Measurements from ENCODE around the gene PFDN6. TPM values are rescaled to one million over a fixed set of nuclear protein-coding genes. Genes with fewer than 3 reads are reported as not detected.
"Not testable (repeated sequence)": the region's sequence is repeated elsewhere in the genome, so short reads cannot be mapped to it uniquely, and the experiment has no call there.

The PFDN6 gene
- total RNA-seq, 2 experiments from 2014 or later, result 63.5 to 65.0 TPM

DNA sequence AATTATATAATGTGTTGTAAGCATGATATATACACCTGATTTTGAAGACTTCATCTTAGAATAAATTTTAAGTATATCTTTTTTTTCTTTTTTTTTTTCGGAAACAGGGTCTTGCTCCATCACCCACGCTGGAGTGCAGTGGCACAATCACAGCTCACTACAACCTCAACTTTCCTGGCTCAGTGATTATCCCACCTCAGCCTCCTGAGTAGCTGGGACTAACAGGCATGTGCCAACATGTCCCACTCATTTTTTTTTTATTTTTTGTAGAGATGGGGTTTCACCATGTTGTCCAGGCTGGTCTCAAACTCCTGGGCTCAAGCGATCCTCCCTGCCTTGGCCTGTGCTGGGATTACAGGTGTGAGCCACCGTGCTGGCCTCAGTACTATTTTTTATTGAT lies 34.8 kb upstream of the PFDN6 start:
- H3K4me3 Mint-ChIP-seq, result no peak overlapping the region
- ChIA-PET POLR2A (interaction anchor here (1.0 to 1.3 kb wide), 2 partner anchors 16 to 46 kb away, joined by 3 to 4 read pairs; partner anchors contain the start of genes RING1 and VPS52), CTCF (interaction anchor here (0.5 kb wide), 1 partner anchor 520 kb away, joined by 4 read pairs; no protein-coding TSS in a partner anchor)
- no peaks in the 10 kb centered on the region for H3K9me3 Mint-ChIP-seq
- H3K36me3 Mint-ChIP-seq (ENCODE audit: low read depth), result peaks cover 47% of the 10 kb centered on the region
- no peak for DNase-seq
- no peak overlapping the region for H3K27ac Mint-ChIP-seq
- peaks cover 31% of the 10 kb centered on the region for H3K4me1 Mint-ChIP-seq
- H3K27me3 Mint-ChIP-seq, result no peaks in the 10 kb centered on the region

DNA sequence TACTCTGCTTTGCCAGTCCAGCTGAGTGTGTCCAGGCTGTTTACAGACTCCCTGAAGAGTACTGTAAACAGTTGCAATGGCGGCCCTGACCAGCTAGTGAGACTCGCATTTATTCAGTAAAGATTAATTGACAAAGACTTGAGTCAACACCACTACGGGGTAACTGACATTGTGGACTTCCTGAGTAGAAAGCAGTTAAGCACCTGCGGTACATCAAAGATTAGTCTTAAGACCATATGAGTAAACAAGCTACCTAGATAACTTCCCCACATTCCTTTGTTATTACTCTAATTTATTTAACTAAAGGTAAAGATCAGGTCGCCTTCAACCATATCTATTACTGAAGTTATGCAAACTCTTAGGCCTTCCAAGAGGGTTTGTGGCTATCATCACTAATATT lies 30.4 kb upstream of the PFDN6 start:
- DNase-seq, result no peak
- Mint-ChIP-seq H3K27me3 (no peaks in the 10 kb centered on the region), H3K4me1 (peaks cover 4% of the 10 kb centered on the region), H3K9me3 (no peaks in the 10 kb centered on the region), H3K27ac (no peak overlapping the region), H3K36me3 (ENCODE audit: low read depth) (peaks cover 56% of the 10 kb centered on the region), H3K4me3 (no peak overlapping the region)
- ChIA-PET CTCF (interaction anchor here (1.5 kb wide), 1 partner anchor 27 kb away, joined by 3 read pairs; no protein-coding TSS in a partner anchor), POLR2A (interaction anchor here (0.8 kb wide), 1 partner anchor 13 kb away, joined by 4 read pairs; the partner anchor contains the start of genes RPS18 and VPS52)

DNA sequence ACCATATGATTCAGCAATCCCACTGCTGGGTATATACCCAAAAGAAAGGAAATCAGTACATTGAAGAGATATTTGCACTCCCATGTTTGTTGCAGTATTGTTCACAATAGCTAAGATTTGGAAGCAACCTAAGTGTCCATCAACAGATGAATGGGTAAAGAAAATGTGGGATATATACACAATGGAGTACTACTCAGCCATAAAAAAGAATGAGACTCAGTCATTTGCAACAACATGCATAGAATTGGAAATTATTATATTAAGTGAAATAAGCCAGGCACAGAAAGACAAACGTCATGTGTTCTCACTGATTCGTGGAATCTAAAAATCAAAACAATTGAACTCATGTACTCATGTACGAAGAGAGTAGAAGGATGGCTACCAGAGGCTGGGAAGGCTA lies 26.9 kb upstream of the PFDN6 start:
- CTCF ChIA-PET, result interaction anchor here (2.8 kb wide), 1 partner anchor 13 kb away, joined by 13 read pairs; no protein-coding TSS in a partner anchor
- H3K9me3 Mint-ChIP-seq, H3K27me3 Mint-ChIP-seq, H3K27ac Mint-ChIP-seq, DNase-seq, H3K4me3 Mint-ChIP-seq, POLR2A ChIA-PET, H3K4me1 Mint-ChIP-seq: not testable (repeated sequence)
- peaks cover 76% of the 10 kb centered on the region for H3K36me3 Mint-ChIP-seq (ENCODE audit: low read depth)

DNA sequence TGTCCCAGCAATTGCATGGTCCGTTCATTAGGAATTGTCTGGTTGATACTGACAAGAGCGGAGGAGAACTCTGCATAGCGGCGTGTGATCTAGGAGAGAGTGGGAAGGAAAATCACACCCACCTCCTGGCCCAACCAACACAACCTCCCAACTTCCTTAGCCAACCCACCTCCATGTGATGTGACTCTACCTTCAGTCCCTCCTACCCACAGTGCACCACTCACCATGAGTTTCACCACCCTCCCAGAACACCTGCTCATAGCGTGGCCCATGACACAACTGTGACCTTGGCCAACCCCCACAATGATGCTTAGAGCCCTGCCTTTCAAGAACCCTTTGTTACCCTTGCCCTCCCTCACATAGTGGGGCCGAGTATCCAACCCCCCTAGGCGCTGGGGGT lies 25.4 kb upstream of the PFDN6 start:
- no peaks in the 10 kb centered on the region for H3K9me3 Mint-ChIP-seq
- H3K4me1 Mint-ChIP-seq, result peaks cover 11% of the 10 kb centered on the region
- no peaks in the 10 kb centered on the region for H3K27me3 Mint-ChIP-seq
- no peak overlapping the region for H3K27ac Mint-ChIP-seq
- H3K4me3 Mint-ChIP-seq, result no peak overlapping the region
- H3K36me3 Mint-ChIP-seq (ENCODE audit: low read depth), result peaks cover 82% of the 10 kb centered on the region
- CTCF ChIA-PET, result no interaction called here
- no peak for DNase-seq
- POLR2A ChIA-PET, result interaction anchor here (0.6 to 1.6 kb wide), 3 partner anchors 8 to 35 kb away, joined by 3 to 7 read pairs (median 3); partner anchors contain the start of genes B3GALT4, RPS18 and VPS52

DNA sequence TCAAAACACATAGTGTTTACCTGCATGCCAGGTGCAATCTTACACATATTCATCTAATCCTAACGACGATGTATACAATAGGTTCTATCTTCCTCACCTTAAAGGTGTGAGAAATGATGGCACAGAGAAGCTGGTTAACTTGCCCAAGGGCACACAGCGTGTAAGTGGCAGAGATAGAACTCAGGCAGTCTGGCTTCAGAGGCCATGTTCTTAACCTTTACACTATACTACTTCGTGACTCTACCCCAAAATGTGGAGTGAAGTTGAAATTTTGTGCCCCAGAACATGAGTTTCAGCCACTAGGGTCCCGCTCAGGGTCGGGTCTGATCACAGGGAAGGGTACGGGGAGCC lies 18.3 kb upstream of the PFDN6 start:
- H3K27me3 Mint-ChIP-seq, result no peaks in the 10 kb centered on the region
- H3K4me1 Mint-ChIP-seq, result peaks cover 58% of the 10 kb centered on the region

DNA sequence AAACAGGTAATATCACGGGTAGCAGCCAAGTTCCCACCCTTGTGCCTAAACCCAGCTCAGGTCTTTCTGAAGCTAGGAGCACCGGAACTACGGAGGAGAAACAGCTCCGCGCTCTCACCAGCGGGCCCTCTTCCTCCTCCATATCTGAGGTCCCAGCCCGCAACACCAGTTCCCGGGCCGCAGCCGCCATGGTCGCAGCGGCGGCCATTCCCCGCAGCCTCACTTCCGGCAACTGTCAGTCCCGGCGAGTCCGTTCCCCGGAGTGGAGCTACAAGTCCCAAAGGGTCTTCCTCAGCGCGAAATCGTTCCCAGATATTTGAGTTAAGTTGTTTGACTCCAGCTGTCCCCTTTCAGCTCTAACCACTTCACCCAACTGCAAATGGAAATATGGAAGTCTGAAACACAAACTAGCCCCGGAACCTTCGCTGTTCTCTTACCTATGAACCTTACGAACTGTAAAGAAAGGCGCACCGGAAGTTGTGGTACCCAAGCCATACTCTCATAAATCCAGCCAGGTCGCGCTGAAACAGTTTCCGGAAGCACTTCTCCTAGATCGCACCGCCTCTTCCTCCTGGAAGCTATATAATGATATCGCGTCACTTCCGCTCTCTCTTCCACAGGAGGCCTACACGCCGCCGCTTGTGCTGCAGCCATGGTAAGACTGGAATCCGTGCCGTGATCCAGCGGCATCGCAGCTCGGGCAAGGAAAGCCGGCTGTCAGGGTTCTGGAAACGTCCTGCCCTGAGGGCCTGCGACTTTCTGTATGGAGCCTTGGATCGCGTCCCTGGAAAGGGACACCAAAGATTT lies 17.7 kb upstream of the PFDN6 start, which contains the start of the genes RPS18 and VPS52:
Gene RPS18, plus strand, starts transcription at position 608 of the 807 bp plus-strand sequence. Its CDS starts 45 bp downstream, at position 653.
Gene VPS52, minus strand, starts transcription at position 409 of the 807 bp plus-strand sequence. Its CDS starts 201 bp downstream, at position 208.
- Mint-ChIP-seq H3K36me3 (ENCODE audit: low read depth) (peaks cover 86% of the 10 kb centered on the region), H3K4me3 (peak within 1 kb of the TSS; percentile 92), H3K27ac (peak within 1 kb of the TSS; percentile 99), H3K27me3 (no peaks in the 10 kb centered on the region), H3K9me3 (no peaks in the 10 kb centered on the region), H3K4me1 (peaks cover 64% of the 10 kb centered on the region)
- DNase-seq, result peak; percentile 93
- ChIA-PET CTCF (interaction anchor here (0.8 to 2.2 kb wide), 12 partner anchors 11 to 440 kb away, joined by 3 to 27 read pairs (median 4); partner anchors contain the start of genes HSD17B8, PFDN6, RING1 and UQCC2), POLR2A (interaction anchor here (0.6 to 4.2 kb wide), 40 partner anchors 8 to 1313 kb away, joined by 3 to 76 read pairs (median 5); partner anchors contain the start of genes BRD2, CUTA, NELFE and PFDN6)

More for the DNA sequence above, 18.3 kb upstream of the PFDN6 start:
- Mint-ChIP-seq H3K36me3 (ENCODE audit: low read depth) (peaks cover 86% of the 10 kb centered on the region), H3K4me3 (peak overlapping the region; percentile 92), H3K27ac (peak overlapping the region; percentile 99), H3K9me3 (no peaks in the 10 kb centered on the region)
- CTCF ChIA-PET, result interaction anchor here (0.8 to 2.2 kb wide), 10 partner anchors 11 to 440 kb away, joined by 3 to 27 read pairs (median 4); partner anchors contain the start of genes HSD17B8, PFDN6, RING1 and UQCC2
- DNase-seq, result no peak
- POLR2A ChIA-PET, result interaction anchor here (0.7 to 4.2 kb wide), 37 partner anchors 8 to 1312 kb away, joined by 3 to 76 read pairs (median 5); partner anchors contain the start of genes BRD2, CUTA, NELFE and PFDN6

DNA sequence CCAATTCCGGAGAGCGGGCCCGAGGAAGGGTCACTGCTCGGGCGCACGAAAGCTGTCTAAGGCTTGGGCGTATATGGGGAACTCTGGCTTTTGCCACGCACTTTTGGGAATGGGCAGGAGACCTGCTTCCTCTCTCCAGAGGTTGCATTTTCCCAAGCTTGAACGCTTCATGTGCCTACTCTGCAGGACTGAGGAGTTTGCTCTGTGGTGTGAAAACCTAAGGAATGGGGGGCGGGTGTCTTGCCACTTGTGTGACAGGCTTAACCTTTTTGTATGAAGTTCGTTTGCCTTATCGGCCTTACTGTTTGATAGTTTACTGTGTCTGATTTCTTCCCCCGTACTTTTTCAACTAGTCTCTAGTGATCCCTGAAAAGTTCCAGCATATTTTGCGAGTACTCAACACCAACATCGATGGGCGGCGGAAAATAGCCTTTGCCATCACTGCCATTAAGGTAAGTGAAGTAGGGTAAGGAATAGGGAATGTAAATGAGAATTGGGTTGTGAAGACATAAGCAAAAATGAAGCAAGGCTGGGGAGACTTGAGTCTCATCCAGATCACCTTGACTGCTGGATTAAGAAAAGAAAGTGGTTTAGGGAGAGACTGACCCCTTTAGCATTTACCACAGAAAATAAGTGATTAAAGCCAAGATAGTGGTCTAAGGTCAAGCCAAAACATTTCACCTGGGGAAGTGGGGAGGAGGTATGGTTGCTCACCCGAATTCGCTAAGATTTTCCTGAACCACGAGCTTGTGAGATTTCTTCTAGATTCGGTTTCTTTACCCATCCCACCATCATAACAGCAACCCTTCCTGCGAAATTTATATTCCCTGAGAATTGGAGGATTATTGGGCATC lies 16.9 kb upstream of the PFDN6 start:
- H3K36me3 Mint-ChIP-seq (ENCODE audit: low read depth), result peaks cover 84% of the 10 kb centered on the region
- CTCF ChIA-PET, result interaction anchor here (1.3 to 2.2 kb wide), 7 partner anchors 17 to 301 kb away, joined by 3 to 27 read pairs (median 6); partner anchors contain the start of genes HSD17B8, PFDN6, RING1 and WDR46
- H3K27ac Mint-ChIP-seq, result peak overlapping the region; percentile 99
- no peak for DNase-seq
- no peaks in the 10 kb centered on the region for H3K27me3 Mint-ChIP-seq
- H3K9me3 Mint-ChIP-seq, result no peaks in the 10 kb centered on the region
- peak overlapping the region; percentile 92 for H3K4me3 Mint-ChIP-seq
- H3K4me1 Mint-ChIP-seq, result peaks cover 65% of the 10 kb centered on the region
- POLR2A ChIA-PET, result interaction anchor here (0.7 to 4.2 kb wide), 32 partner anchors 9 to 1082 kb away, joined by 3 to 76 read pairs (median 6); partner anchors contain the start of genes BAK1, BRD2, CUTA and PFDN6

DNA sequence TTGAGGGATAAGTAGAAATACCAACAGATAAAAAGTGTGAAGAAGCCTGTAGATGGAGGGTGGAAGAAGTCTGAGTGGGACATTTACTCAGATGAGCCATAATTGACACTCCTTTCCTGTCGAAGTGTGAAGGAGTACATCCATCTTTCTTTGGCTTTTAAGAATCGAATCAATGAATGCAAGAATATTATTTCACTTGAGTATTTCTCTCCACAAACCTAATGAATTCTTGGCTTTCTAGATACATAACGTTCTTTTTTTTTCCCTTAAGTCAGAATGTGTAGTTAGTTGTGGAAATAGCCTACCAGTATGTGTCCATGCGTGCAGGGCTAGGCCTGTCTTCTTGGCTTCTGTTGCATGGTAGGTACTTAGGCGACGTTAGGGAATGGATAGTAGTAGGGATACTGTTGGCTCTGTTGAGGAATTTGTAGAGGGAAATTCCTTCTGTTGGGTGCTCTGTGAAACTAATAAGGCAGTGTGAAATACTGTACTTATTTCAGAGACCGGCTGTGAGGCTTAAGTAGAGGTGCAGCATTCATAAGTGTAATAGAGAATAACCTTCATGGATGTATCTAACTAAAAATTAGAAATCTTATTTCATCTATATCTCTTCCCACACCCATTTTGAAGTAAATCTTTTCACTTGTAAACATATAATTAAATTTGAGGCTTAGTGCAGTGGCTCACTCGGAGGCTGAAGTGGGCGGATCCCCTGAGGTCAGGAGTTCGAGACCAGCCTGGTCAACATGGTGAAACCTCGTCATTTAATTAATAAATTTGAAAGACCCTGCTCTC lies 16.1 kb upstream of the PFDN6 start:
- Mint-ChIP-seq H3K27ac (peak overlapping the region; percentile 99), H3K36me3 (ENCODE audit: low read depth) (peaks cover 84% of the 10 kb centered on the region), H3K27me3 (no peaks in the 10 kb centered on the region), H3K4me1 (peaks cover 69% of the 10 kb centered on the region), H3K4me3 (peak overlapping the region; percentile 92), H3K9me3 (no peaks in the 10 kb centered on the region)
- POLR2A ChIA-PET, result interaction anchor here (0.6 to 4.2 kb wide), 13 partner anchors 8 to 429 kb away, joined by 3 to 76 read pairs (median 14); partner anchors contain the start of genes BAK1, CUTA, PFDN6 and PSMB8
- CTCF ChIA-PET, result interaction anchor here (1.9 kb wide), 1 partner anchor 26 kb away, joined by 10 read pairs; no protein-coding TSS in a partner anchor
- no peak for DNase-seq

DNA sequence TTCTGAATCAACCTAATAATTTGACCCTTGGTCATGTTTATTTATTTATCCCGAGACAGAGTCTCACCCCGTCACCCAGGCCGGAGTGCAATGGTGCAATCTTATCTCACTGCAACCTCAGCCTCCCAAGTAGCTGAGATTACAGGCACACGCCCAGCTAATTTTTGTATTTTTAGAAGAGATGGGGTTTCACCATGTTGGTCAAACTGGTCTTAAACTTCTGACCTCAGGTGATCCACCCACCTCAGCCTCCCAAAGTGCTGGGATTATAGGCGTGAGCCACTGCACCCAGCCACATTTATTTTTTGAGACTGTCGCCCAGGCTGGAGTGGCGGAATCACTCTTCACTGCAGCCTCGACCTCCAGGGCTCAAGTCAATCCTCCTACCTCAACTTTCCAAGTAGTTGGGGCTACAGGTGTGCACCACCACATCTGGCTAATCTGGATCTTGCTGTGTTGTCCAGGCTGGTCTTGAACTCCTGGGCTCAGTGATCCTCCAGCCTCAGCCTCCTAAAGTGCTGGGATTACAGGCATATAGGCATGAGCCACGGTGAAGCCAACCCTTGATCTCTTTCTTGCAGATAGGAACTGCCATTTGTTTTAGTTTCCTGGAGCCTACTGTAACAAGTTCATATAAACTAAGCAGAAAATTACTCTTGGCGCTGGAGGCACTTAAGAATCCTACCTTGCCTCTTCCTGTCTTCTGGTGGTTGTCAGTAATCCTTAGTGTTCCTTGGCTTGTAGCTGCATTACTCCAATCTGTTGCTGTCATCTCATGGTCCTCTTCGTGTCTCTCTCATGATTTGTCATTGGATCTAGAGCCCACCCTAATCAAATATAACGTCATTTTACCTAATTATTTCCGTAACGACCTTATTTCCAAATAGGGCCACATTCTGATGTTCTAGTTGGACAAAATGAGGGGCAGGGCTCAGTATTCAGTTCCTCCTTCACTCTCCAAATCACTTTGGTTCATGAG lies 15.2 kb upstream of the PFDN6 start:
- ChIA-PET POLR2A (interaction anchor here (0.6 to 2.0 kb wide), 5 partner anchors 13 to 302 kb away, joined by 3 to 7 read pairs (median 3); partner anchors contain the start of genes CUTA, PFDN6 and WDR46), CTCF (interaction anchor here (1.8 kb wide), 1 partner anchor 25 kb away, joined by 5 read pairs; the partner anchor contains the start of gene RGL2)
- Mint-ChIP-seq H3K9me3 (no peaks in the 10 kb centered on the region), H3K4me3 (peak overlapping the region; percentile 92), H3K36me3 (ENCODE audit: low read depth) (peaks cover 83% of the 10 kb centered on the region), H3K27me3 (no peaks in the 10 kb centered on the region), H3K27ac (peak overlapping the region; percentile 99), H3K4me1 (peaks cover 73% of the 10 kb centered on the region)
- DNase-seq, result no peak

DNA sequence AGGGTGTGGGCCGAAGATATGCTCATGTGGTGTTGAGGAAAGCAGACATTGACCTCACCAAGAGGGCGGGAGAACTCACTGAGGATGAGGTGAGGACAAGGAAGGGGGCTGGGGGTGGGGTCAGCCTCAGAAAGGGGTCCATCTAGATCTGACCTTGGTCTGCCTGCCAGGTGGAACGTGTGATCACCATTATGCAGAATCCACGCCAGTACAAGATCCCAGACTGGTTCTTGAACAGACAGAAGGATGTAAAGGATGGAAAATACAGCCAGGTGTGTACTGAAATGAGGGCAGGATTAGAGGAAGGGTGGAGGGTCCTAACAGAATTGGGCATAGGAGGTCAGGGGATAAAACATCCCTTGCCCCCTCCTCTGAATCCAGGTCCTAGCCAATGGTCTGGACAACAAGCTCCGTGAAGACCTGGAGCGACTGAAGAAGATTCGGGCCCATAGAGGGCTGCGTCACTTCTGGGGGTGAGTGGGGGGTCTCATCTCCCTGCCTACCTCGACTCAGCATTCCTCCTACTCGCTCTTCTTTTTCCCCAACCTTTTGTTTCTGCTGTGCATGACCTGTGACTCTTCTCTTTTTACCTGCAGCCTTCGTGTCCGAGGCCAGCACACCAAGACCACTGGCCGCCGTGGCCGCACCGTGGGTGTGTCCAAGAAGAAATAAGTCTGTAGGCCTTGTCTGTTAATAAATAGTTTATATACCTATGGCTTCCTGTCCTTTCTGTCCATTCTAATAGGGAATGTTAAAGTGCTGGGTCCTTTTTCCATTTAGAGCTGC lies 13.4 kb upstream of the PFDN6 start:
- H3K27me3 Mint-ChIP-seq, DNase-seq, H3K9me3 Mint-ChIP-seq: not testable (repeated sequence)
- Mint-ChIP-seq H3K4me3 (peak overlapping the region; percentile 92), H3K27ac (peak overlapping the region; percentile 98), H3K36me3 (ENCODE audit: low read depth) (peaks cover 85% of the 10 kb centered on the region), H3K4me1 (peaks cover 67% of the 10 kb centered on the region)
- ChIA-PET CTCF (interaction anchor here (0.6 to 2.7 kb wide), 7 partner anchors 23 to 248 kb away, joined by 3 to 21 read pairs (median 3); partner anchors contain the start of gene RGL2), POLR2A (interaction anchor here (0.6 to 7.2 kb wide), 13 partner anchors 11 to 435 kb away, joined by 3 to 234 read pairs (median 6); partner anchors contain the start of genes PFDN6, RGL2, RING1 and TAPBP)

Data from activated CD4-positive, alpha-beta memory T cell treated with anti-CD3 and anti-CD28 coated beads, Interleukin-2, amount 10 ng/mL, durations not matched to agents 7 days and 5 days (primary cell).